ENCODE measurements around the gene SMIM23.
"Not testable (repeated sequence)": the region's sequence is repeated elsewhere in the genome, so short reads cannot be mapped to it uniquely, and the experiment has no call there.

The SMIM23 gene

GRCh38 chr5:171774418-171774817 is 11.2 kb upstream of the SMIM23 start:
- DNase-seq = no peak

GRCh38 chr5:171776213-171776612 is 9.4 kb upstream of the SMIM23 start:
- peak; percentile 21 for DNase-seq

GRCh38 chr5:171776770-171777759 is 8.6 kb upstream of the SMIM23 start:
- DNase-seq = no peak

- DNase-seq = not testable (repeated sequence)
Measured at GRCh38 chr5:171781744-171782143, 3.9 kb upstream of the SMIM23 start.

GRCh38 chr5:171782332-171782966 is 3.2 kb upstream of the SMIM23 start:
- DNase-seq = no peak

GRCh38 chr5:171783051-171783450 is 2.6 kb upstream of the SMIM23 start:
- DNase-seq = no peak

GRCh38 chr5:171789353-171789752 is 3.7 kb downstream of the SMIM23 start:
- DNase-seq = no peak

- no peak for DNase-seq
Measured at GRCh38 chr5:171790408-171790807, 4.8 kb downstream of the SMIM23 start.

- DNase-seq = peak; percentile 27
Measured at GRCh38 chr5:171794470-171794960, 8.9 kb downstream of the SMIM23 start.

- no peak for DNase-seq
Measured at GRCh38 chr5:171795381-171795780, 9.8 kb downstream of the SMIM23 start.

- DNase-seq = no peak
Measured at GRCh38 chr5:171796436-171796835, 10.8 kb downstream of the SMIM23 start.

- DNase-seq = peak; percentile 87
Measured at GRCh38 chr5:171797543-171797942, 11.9 kb downstream of the SMIM23 start.

GRCh38 chr5:171798418-171798817 is 12.8 kb downstream of the SMIM23 start:
- no peak for DNase-seq

- no peak for DNase-seq
Measured at GRCh38 chr5:171801839-171802238, 16.2 kb downstream of the SMIM23 start.

GRCh38 chr5:171805746-171806145 is 20.1 kb downstream of the SMIM23 start:
- DNase-seq = peak; percentile 17

GRCh38 chr5:171806976-171807747 is 21.5 kb downstream of the SMIM23 start:
- peak; percentile 25 for DNase-seq

- no peak for DNase-seq
Measured at GRCh38 chr5:171808453-171808852, 22.8 kb downstream of the SMIM23 start.

GRCh38 chr5:171808951-171809350 is 23.3 kb downstream of the SMIM23 start:
- no peak for DNase-seq

- DNase-seq = no peak
Measured at GRCh38 chr5:171810227-171810626, 24.6 kb downstream of the SMIM23 start.

GRCh38 chr5:171813270-171813669 is 27.7 kb downstream of the SMIM23 start:
- DNase-seq = no peak

- DNase-seq = no peak
Measured at GRCh38 chr5:171813813-171814490, 28.3 kb downstream of the SMIM23 start.

- no peak for DNase-seq
Measured at GRCh38 chr5:171816666-171817065, 31.0 kb downstream of the SMIM23 start.
